HG03139 (cell line): ENCODE measurements around the gene THAP11.

Experiments
- ATAC-seq: cut with Tn5 transposase; IDR thresholded peaks from one replicate; pipeline ENCODE4 v1.9.1; 2021; ENCODE audit not compliant: unreplicated experiment

The THAP11 gene

GRCh38 chr16:67841816-67842508, at the start of gene THAP11:
Gene THAP11, plus strand, starts transcription at chr16:67842320. Its CDS starts 235 bp downstream, at chr16:67842555.
- peak; percentile 40 for ATAC-seq

- ATAC-seq = no peak
These were observed 45.9 kb upstream of the THAP11 start for GRCh38 chr16:67796099-67796718.

- ATAC-seq = no peak
These were observed 41.7 kb upstream of the THAP11 start for GRCh38 chr16:67800338-67800926.

- ATAC-seq = no peak
These were observed 40.9 kb upstream of the THAP11 start for GRCh38 chr16:67801241-67801640.

- no peak for ATAC-seq
These were observed 40.2 kb upstream of the THAP11 start for GRCh38 chr16:67801883-67802282.

- no peak for ATAC-seq
These were observed 38.2 kb upstream of the THAP11 start for GRCh38 chr16:67803894-67804293.

- ATAC-seq = no peak
These were observed 37.1 kb upstream of the THAP11 start for GRCh38 chr16:67804853-67805542.

- ATAC-seq = no peak
These were observed 36.2 kb upstream of the THAP11 start for GRCh38 chr16:67805718-67806427.

GRCh38 chr16:67806428-67807147, 35.5 kb upstream of the THAP11 start, which contains the start of the genes RANBP10 and TSNAXIP1:
Gene RANBP10, minus strand, starts transcription at chr16:67806560. Its CDS starts 24 bp downstream, at chr16:67806536.
Gene TSNAXIP1, plus strand, starts transcription at chr16:67806889. Its CDS starts 261 bp downstream, at chr16:67807150.
- ATAC-seq = peak; percentile 83

GRCh38 chr16:67807148-67807682, 34.9 kb upstream of the THAP11 start:
- ATAC-seq = no peak

GRCh38 chr16:67811899-67812298, 30.2 kb upstream of the THAP11 start:
- ATAC-seq = no peak

- ATAC-seq = no peak
These were observed 27.6 kb upstream of the THAP11 start for GRCh38 chr16:67814567-67814966.

GRCh38 chr16:67820608-67821259, 21.4 kb upstream of the THAP11 start:
- ATAC-seq = no peak

GRCh38 chr16:67822511-67822910, 19.6 kb upstream of the THAP11 start:
- no peak for ATAC-seq

GRCh38 chr16:67825119-67825518, 17.0 kb upstream of the THAP11 start:
- ATAC-seq = no peak

- ATAC-seq = no peak
These were observed 16.2 kb upstream of the THAP11 start for GRCh38 chr16:67825906-67826305.

GRCh38 chr16:67828651-67829050, 13.5 kb upstream of the THAP11 start:
- ATAC-seq = no peak

- no peak for ATAC-seq
These were observed 9.1 kb upstream of the THAP11 start for GRCh38 chr16:67833030-67833414.

- peak; percentile 87 for ATAC-seq
These were observed 8.5 kb upstream of the THAP11 start for GRCh38 chr16:67833415-67834241.
